Endometrial microvascular endothelial cells (primary cell): Measurements from ENCODE around the gene BANP. TPM values are rescaled to one million over a fixed set of nuclear protein-coding genes. Genes with fewer than 3 reads are reported as not detected.
"Not testable (repeated sequence)": the region's sequence is repeated elsewhere in the genome, so short reads cannot be mapped to it uniquely, and the experiment has no call there.

Experiments used
- in situ Hi-C: cut with HindIII; loops from 2 replicates; pipeline ENCODE4 v1.10.0; 2017; ENCODE audit warnings: low sequenced_read_pairs, low pct_unique_long_range_greater_than_20kb; ENCODE audit errors: inconsistent ontology term
- total RNA-seq: library from RNA; depleted of rRNA; stranded (reverse); fragments of >200 nt; gene quantifications from one replicate; pipeline ENCODE4 v1.2.3, GENCODE V29; 2015; ENCODE audit errors: inconsistent ontology term

BANP gene
- total RNA-seq, 1 donor from 2014 or later: 18.8 TPM

- in situ Hi-C loops: no loop called here
Measured at GRCh38 chr16:88086571-88087516, 135.6 kb downstream of the BANP start.

DNA sequence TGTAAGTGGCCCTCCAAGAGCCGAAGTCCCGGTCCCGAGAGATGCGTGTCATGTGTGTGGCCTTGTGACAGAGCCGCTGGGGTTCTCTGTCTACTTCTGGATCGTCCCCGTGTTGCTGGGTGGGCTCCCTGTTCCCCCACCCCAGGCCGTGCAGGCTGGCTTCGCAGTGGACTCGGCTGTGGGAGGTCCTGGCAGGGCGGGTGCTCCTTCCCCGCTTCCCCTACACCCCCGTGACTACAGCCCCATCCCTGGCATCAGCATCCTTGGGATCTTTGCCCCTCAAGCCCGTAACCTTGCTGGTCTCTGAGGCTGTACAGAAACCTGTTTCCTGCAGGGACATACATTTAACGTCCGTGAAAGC is 136.3 kb downstream of the BANP start:
- in situ Hi-C loops: no loop called here

DNA sequence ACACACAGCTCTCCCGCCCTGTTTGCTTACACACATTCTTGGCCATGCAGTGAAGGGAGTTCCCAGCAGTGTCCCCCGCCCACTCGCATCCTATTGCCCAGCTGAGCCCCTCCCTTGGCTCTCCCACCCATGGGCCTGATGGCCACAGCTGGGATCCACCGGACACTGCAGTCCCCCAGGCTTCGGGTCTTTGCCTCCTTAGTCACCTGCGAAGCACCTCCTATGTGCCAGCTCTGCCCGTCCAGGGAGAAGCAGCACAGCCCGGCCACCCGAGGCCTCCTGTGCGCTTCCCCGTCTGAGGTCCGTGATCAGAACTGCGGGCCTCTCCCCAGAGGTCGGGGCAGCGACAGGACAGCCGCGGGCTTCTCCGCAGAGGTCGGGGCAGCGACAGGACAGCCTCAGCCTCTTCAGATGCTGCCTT is 136.9 kb downstream of the BANP start:
- in situ Hi-C loops: no loop called here

- in situ Hi-C loops: not testable (repeated sequence)
Measured at GRCh38 chr16:88088611-88089010, 137.4 kb downstream of the BANP start.

GRCh38 chr16:88089071-88089470 is 137.8 kb downstream of the BANP start:
- in situ Hi-C loops: not testable (repeated sequence)

DNA sequence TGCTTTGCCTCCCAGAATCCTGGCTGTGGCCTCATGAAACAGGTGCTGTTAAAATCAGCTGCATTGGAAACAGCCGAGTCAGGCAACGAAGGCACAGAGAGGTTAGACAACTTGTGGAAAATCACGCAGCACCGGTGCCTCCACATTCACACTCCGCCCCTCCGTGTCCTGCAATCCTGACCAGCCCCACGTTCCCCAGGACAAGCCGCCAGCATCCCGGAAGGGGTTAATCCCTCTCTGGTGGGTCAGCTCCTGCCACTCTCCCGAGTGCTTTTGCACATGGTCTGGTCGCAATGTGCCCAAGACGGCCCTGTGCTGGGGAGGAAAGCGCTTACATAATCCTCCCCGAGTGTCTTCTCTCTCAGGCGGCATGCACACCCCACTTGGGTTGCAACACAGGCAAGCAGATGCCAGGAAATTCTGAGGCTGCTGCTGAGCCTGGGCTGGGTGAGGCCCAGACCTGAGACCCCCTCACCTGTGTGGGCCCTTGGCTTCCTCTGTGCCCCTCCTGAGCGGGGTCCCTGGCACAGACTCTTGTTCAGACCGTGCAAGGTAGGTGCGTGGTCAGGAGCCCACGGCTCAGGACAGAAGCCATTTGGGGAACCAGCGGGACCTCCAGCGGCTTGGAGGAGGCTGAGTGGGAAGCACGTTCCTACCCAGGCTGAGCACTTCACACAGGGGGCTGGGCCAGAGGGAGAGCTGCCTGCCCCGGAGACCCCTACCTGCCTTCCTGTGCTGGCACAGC is 138.6 kb downstream of the BANP start:
- in situ Hi-C loops: not testable (repeated sequence)

GRCh38 chr16:88090377-88091175 is 139.3 kb downstream of the BANP start:
- in situ Hi-C loops: not testable (repeated sequence)

DNA sequence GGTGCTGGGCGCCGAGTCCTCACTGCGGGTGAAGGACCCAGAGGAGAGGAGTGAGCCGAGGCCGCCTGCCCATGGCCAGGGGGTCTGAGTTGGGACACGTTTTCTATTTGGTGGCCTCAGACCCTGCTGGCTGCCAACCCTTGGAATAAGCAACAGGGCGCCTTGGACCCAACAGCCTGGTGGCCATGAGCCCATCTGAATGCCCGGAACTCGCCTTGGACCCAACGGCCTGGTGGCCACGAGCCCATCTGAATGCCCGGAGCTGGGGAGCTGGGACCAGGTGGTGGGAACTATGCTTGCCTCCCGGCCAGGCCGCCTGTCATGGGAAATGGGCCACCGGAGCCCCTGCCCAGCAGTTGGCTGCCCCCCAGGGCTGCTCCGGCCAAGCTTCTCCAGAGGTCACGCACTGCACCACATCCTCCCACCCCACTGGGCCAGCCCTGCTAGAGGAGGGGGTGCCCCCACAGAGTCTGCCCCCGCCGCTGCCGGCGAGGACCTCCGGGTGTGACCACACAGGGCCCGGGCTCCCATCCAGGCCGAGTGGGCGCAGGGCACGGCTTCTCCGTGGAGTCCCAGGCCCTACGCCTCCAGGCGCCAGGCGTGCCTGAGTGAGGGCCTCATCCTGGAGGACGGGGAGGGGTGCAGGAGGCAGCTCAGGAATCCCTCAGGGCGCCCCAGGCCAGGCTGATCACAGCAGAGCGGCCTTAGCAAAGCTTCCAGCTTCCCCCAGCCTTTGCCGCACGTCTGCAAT is 140.2 kb downstream of the BANP start:
- in situ Hi-C loops: not testable (repeated sequence)

- in situ Hi-C loops: not testable (repeated sequence)
Measured at GRCh38 chr16:88091972-88092302, 140.7 kb downstream of the BANP start.

- in situ Hi-C loops: not testable (repeated sequence)
Measured at GRCh38 chr16:88092791-88093555, 141.7 kb downstream of the BANP start.

- in situ Hi-C loops: not testable (repeated sequence)
Measured at GRCh38 chr16:88093556-88094252, 142.5 kb downstream of the BANP start.

DNA sequence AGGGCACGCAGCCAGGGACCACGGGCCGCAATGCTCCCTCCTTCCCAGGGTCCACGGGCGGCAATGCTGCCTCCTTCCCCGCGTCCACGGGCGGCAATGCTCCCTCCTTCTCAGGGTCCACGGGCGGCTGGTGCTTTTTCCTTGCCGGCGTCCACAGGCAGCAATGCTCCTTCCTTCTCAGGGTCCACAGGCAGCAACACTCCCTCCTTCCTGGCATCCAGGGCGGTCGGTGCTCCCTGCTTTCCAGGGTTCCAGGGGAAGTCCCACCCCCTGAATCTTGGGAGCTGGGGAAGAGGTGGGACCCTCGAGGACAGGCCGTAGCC is 143.0 kb downstream of the BANP start:
- in situ Hi-C loops: not testable (repeated sequence)

- in situ Hi-C loops: not testable (repeated sequence)
Measured at GRCh38 chr16:88094900-88095299, 143.7 kb downstream of the BANP start.

GRCh38 chr16:88096659-88097058 is 145.4 kb downstream of the BANP start:
- in situ Hi-C loops: not testable (repeated sequence)

DNA sequence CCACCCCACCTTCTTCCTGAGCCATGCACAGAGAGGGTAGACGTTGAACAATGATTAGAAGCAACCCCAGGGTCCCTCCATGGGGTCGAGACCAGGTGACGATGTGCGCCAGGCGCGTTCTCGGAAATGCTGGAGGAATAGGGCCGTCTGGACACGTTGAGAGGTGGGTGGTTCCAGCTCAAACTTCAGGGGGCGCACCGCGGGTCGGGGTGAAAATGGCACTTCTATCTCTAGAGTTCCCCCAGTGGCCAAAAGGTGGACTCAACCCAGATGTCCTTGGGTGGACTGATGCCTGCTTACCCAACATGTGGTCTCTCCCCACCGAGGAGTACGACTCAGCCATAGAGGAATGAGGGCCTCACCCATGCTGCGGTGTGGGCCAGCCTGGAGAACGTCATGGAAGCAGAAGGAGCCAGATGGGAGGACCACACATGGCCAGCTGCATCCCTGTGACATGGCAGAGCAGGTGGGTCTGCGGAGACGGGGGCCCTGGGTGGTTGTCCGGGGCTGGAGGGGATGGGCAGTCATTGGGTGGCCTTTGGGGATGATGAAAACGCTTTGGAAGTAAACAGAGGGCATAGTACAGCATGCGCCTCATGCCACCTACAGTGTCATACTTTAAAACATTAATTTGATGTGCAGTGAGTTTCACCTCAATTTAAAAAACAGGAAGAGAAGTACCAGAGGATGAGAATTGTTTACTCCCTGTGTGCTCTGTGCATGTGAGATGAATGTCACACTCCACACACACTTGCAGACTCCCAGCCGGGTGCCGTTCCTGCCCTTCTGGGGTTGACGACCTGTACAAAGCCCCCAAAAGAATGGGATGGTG is 147.7 kb downstream of the BANP start:
- in situ Hi-C loops: not testable (repeated sequence)

DNA sequence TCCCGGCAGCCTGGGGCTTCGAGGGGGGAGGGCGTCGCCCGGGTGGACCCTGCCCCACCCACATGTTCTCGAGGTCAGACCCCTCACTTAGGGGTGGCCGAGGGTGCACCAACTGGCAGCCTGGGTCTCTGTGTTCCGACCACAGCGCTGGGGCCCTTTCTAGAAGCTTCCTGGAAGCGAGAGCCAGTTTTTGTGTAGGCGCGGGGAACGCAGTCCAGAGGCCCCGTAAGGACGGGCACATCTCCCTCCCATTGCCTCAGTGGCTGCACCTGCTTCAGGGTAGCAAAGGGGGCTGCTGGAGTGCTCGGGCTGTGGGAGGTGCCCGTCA is 148.3 kb downstream of the BANP start:
- in situ Hi-C loops: no loop called here

GRCh38 chr16:88099956-88100355 is 148.7 kb downstream of the BANP start:
- in situ Hi-C loops: not testable (repeated sequence)
